Trophoblast cell (in vitro differentiated cells and primary cell): ENCODE measurements around the gene CDH15.

Experiments
- DNase-seq, 2 donors: peaks; one replicate each; pipeline ENCODE4 v3.0.0-alpha.2; 2016
- H2AFZ ChIP-seq: 2 replicates; pipeline ENCODE4 v1.6.1; 2013; ENCODE audit warnings: low read length, moderate library complexity, mild to moderate bottlenecking; ENCODE audit not compliant: insufficient read depth, poor library complexity
- H2AK5ac ChIP-seq: 2 replicates; pipeline ENCODE4 v1.6.1; 2013; ENCODE audit warnings: mild to moderate bottlenecking, low read length
- H2BK120ac ChIP-seq: 2 replicates; pipeline ENCODE4 v1.6.1; 2013; ENCODE audit warnings: low read length, mild to moderate bottlenecking, moderate library complexity; ENCODE audit not compliant: insufficient read depth, poor library complexity
- H2BK12ac ChIP-seq: 2 replicates; pipeline ENCODE4 v1.6.1; 2013; ENCODE audit warnings: mild to moderate bottlenecking, low read length, moderate library complexity
- H2BK5ac ChIP-seq: 2 replicates; pipeline ENCODE4 v1.6.1; 2013; ENCODE audit warnings: low read length, low read depth, moderate library complexity, mild to moderate bottlenecking; ENCODE audit not compliant: poor library complexity
- H3K14ac ChIP-seq: 2 replicates; pipeline ENCODE4 v1.6.1; 2013; ENCODE audit warnings: mild to moderate bottlenecking, low read length
- H3K18ac ChIP-seq: 2 replicates; pipeline ENCODE4 v1.6.1; 2013; ENCODE audit warnings: mild to moderate bottlenecking, low read length
- H3K23ac ChIP-seq: 2 replicates; pipeline ENCODE4 v1.6.1; 2013; ENCODE audit warnings: low read length
- H3K27ac ChIP-seq: 2 replicates; pipeline ENCODE4 v1.5.1; 2013; ENCODE audit warnings: low read depth, mild to moderate bottlenecking, inconsistent platforms, low read length, moderate library complexity
- H3K27me3 ChIP-seq: 2 replicates; pipeline ENCODE4 v1.6.1; 2013; ENCODE audit warnings: inconsistent platforms, mild to moderate bottlenecking, low read length, moderate library complexity; ENCODE audit not compliant: insufficient read depth
- H3K36me3 ChIP-seq, 2 experiments: 1 replicate in 1 of 2; 2 replicates in 1 of 2; pipeline ENCODE4 v1.6.1; 2013; ENCODE audit warnings: low read length in 2 of 2, mild to moderate bottlenecking in 2 of 2, moderate library complexity in 1 of 2; ENCODE audit not compliant: insufficient read depth in 2 of 2, control insufficient read depth in 1 of 2
- H3K4ac ChIP-seq: 2 replicates; pipeline ENCODE4 v1.6.1; 2013; ENCODE audit warnings: low read depth, mild to moderate bottlenecking, low read length, moderate library complexity
- H3K4me1 ChIP-seq, 2 experiments: 1 replicate in 1 of 2; 2 replicates in 1 of 2; pipeline ENCODE4 v1.6.1; 2013; ENCODE audit warnings: low read length in 2 of 2, mild to moderate bottlenecking in 2 of 2, moderate library complexity in 1 of 2; ENCODE audit not compliant: insufficient read depth in 2 of 2, control insufficient read depth in 1 of 2
- H3K4me2 ChIP-seq: 2 replicates; pipeline ENCODE4 v1.6.1; 2013; ENCODE audit warnings: inconsistent platforms, mild to moderate bottlenecking, low read length, moderate library complexity
- H3K4me3 ChIP-seq: 2 replicates; pipeline ENCODE4 v1.5.1; 2013; ENCODE audit warnings: mild to moderate bottlenecking, low read depth, low read length, inconsistent platforms
- H3K79me1 ChIP-seq: one replicate; pipeline ENCODE4 v1.6.1; 2013; ENCODE audit warnings: low read length
- H3K79me2 ChIP-seq: 2 replicates; pipeline ENCODE4 v1.6.1; 2013; ENCODE audit warnings: low read length, mild to moderate bottlenecking; ENCODE audit not compliant: control insufficient read depth, insufficient read depth, poor library complexity
- H3K9ac ChIP-seq: 2 replicates; pipeline ENCODE4 v1.6.1; 2013; ENCODE audit warnings: mild to moderate bottlenecking, low read length
- H3K9me3 ChIP-seq: 2 replicates; pipeline ENCODE4 v1.6.1; 2013; ENCODE audit warnings: low read depth, mild to moderate bottlenecking, control low read depth, inconsistent platforms, low read length; ENCODE audit not compliant: insufficient read depth
- H4K12ac ChIP-seq: 2 replicates; pipeline ENCODE4 v1.6.1; 2013; ENCODE audit warnings: low read depth, mild to moderate bottlenecking, low read length, moderate library complexity
- H4K8ac ChIP-seq: 2 replicates; pipeline ENCODE4 v1.6.1; 2013; ENCODE audit warnings: low read depth, mild to moderate bottlenecking, low read length, moderate library complexity
- H4K91ac ChIP-seq: one replicate; pipeline ENCODE4 v1.6.1; 2013; ENCODE audit warnings: low read depth, mild to moderate bottlenecking, low read length, moderate library complexity
- WGBS: extraction: QIAGEN DNeasy Blood & Tissue Kit; methylation state at CpG from one replicate; pipeline ENCODE4 v1.1.7; 2013; ENCODE audit warnings: missing lambda C conversion rate; ENCODE audit not compliant: insufficient read length, insufficient coverage; ENCODE audit errors: extremely low coverage; 5-methylcytosine and 5-hydroxymethylcytosine counted together

CDH15 gene

DNA sequence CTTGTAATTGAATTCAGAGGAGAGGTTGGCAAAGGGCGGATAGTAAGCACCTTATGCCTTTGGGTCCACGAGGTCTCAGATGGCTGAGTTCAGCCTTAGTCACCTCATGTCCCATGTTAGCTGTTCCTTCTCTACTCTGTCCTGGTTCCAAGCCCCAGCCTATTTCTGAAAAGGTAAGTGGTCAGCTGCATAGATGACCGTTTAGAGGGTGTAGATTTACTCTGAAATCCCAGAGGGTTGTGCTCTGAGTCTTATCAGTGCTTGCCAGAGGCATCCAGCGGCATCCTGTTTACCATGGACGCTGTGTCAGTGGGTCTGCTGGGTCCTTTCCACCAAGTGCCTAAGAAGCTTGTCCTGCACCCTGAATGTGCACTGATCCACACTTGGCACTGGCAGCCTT is 47.8 kb downstream of the CDH15 start:
- peaks cover 33 to 41% of the 10 kb centered on the region in 2 experiments for H3K36me3 ChIP-seq
- no peak overlapping the region for H3K14ac ChIP-seq
- H3K9ac ChIP-seq: no peak overlapping the region
- H4K91ac ChIP-seq: no peak overlapping the region
- peaks cover 4% of the 10 kb centered on the region for H3K79me1 ChIP-seq
- H2AFZ ChIP-seq: no peak overlapping the region
- no peak for DNase-seq
- H3K79me2 ChIP-seq: peaks cover 4% of the 10 kb centered on the region
- H3K23ac ChIP-seq: no peak overlapping the region
- no peak overlapping the region for H4K8ac ChIP-seq
- H3K18ac ChIP-seq: peak overlapping the region; percentile 11
- no peak overlapping the region for H2AK5ac ChIP-seq
- H2BK12ac ChIP-seq: no peak overlapping the region
- H3K27me3 ChIP-seq: no peaks in the 10 kb centered on the region
- H2BK120ac ChIP-seq: no peak overlapping the region
- no peak overlapping the region for H3K4me3 ChIP-seq
- H4K12ac ChIP-seq: no peak overlapping the region
- no peak overlapping the region for H2BK5ac ChIP-seq
- no peaks in the 10 kb centered on the region for H3K9me3 ChIP-seq
- H3K4me2 ChIP-seq: no peak overlapping the region
- no peak overlapping the region for H3K4ac ChIP-seq
- no CpG with 5 or more reads among the region's 5 CpGs for WGBS
- H3K4me1 ChIP-seq: peaks cover 0 to 3% of the 10 kb centered on the region in 2 experiments
- no peak overlapping the region for H3K27ac ChIP-seq

GRCh38 chr16:89221604-89222003 is 50.1 kb downstream of the CDH15 start:
- H2BK120ac ChIP-seq: no peak overlapping the region
- peaks cover 4% of the 10 kb centered on the region for H3K79me1 ChIP-seq
- no peak overlapping the region for H2BK5ac ChIP-seq
- peaks cover 0 to 1% of the 10 kb centered on the region in 2 experiments for H3K4me1 ChIP-seq
- H3K4me2 ChIP-seq: no peak overlapping the region
- peaks cover 6% of the 10 kb centered on the region for H3K9me3 ChIP-seq
- H3K23ac ChIP-seq: no peak overlapping the region
- no peak overlapping the region for H4K12ac ChIP-seq
- H3K36me3 ChIP-seq: peaks cover 47 to 55% of the 10 kb centered on the region in 2 experiments
- no peak overlapping the region for H3K9ac ChIP-seq
- no peak overlapping the region for H2BK12ac ChIP-seq
- H3K27me3 ChIP-seq: no peaks in the 10 kb centered on the region
- H4K91ac ChIP-seq: no peak overlapping the region
- H3K4ac ChIP-seq: no peak overlapping the region
- no CpG with 5 or more reads among the region's 3 CpGs for whole genome bisulfite sequencing
- no peak overlapping the region for H2AK5ac ChIP-seq
- no peak overlapping the region for H4K8ac ChIP-seq
- H3K18ac ChIP-seq: no peak overlapping the region
- no peak overlapping the region for H2AFZ ChIP-seq
- H3K27ac ChIP-seq: no peak overlapping the region
- peaks cover 4% of the 10 kb centered on the region for H3K79me2 ChIP-seq
- no peak for DNase-seq
- no peak overlapping the region for H3K4me3 ChIP-seq
- no peak overlapping the region for H3K14ac ChIP-seq

GRCh38 chr16:89222931-89223330 is 51.4 kb downstream of the CDH15 start:
- Histone ChIP-seq H3K14ac (no peak overlapping the region), H4K91ac (no peak overlapping the region), H2BK12ac (no peak overlapping the region), H2AFZ (no peak overlapping the region), H3K27me3 (no peaks in the 10 kb centered on the region), H2AK5ac (no peak overlapping the region), H3K18ac (no peak overlapping the region), H4K8ac (no peak overlapping the region), H3K9ac (no peak overlapping the region), H3K27ac (no peak overlapping the region), H2BK120ac (no peak overlapping the region), H2BK5ac (no peak overlapping the region), H3K9me3 (peaks cover 13% of the 10 kb centered on the region), H3K4me3 (no peak overlapping the region), H3K4me1 (no peaks in the 10 kb centered on the region), H3K4me2 (no peak overlapping the region), H3K79me2 (no peaks in the 10 kb centered on the region), H3K23ac (no peak overlapping the region), H4K12ac (no peak overlapping the region), H3K36me3 (peaks cover 58 to 68% of the 10 kb centered on the region in 2 experiments), H3K4ac (no peak overlapping the region), H3K79me1 (no peaks in the 10 kb centered on the region)
- no peak for DNase-seq
- WGBS: no CpG with 5 or more reads among the region's 21 CpGs

DNA sequence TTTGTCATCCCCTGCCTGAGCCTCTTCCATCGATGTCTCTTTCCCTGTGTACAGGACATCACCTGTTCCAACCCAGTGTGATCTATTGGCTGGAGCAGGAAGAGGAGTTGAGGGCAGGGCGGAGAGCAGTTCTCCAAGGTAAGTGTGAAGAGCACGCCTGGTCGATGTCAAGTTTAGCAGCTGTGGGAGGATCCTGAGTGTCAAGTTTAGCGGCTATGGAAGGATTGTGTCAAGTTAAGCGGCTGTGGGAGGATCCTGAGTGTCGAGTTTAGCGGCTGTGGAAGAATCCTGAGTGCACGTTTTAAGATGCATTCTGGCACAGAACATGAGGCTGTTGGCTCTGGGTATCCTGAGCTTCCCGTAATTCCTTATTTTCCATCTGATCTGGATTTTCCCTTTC is 53.1 kb downstream of the CDH15 start:
- Histone ChIP-seq H4K91ac (no peak overlapping the region), H2AK5ac (no peak overlapping the region), H3K4me1 (no peaks in the 10 kb centered on the region), H2BK12ac (no peak overlapping the region), H3K79me2 (no peaks in the 10 kb centered on the region), H3K79me1 (no peaks in the 10 kb centered on the region), H3K4me3 (no peak overlapping the region), H3K4me2 (no peak overlapping the region), H3K4ac (no peak overlapping the region), H2BK120ac (no peak overlapping the region), H3K9ac (no peak overlapping the region), H2AFZ (no peak overlapping the region), H3K9me3 (peaks cover 15% of the 10 kb centered on the region), H3K23ac (no peak overlapping the region), H3K27me3 (no peaks in the 10 kb centered on the region), H2BK5ac (no peak overlapping the region), H3K14ac (no peak overlapping the region), H3K18ac (no peak overlapping the region), H4K12ac (no peak overlapping the region), H4K8ac (no peak overlapping the region), H3K36me3 (peaks cover 63 to 76% of the 10 kb centered on the region in 2 experiments), H3K27ac (no peak overlapping the region)
- WGBS: no CpG with 5 or more reads among the region's 10 CpGs
- no peak for DNase-seq
